Erythroblast (primary cell): Measurements from ENCODE around the gene INPPL1.

Experiments
- GATA1 ChIP-seq: IDR thresholded peaks from 2 replicates; pipeline ENCODE4 v1.6.1; 2011; ENCODE audit warnings: low read depth, mild to moderate bottlenecking, control low read depth, low read length, moderate library complexity
- POLR2A ChIP-seq: IDR thresholded peaks from 2 replicates; pipeline ENCODE4 v1.6.1; 2011; ENCODE audit warnings: mild to moderate bottlenecking, low read length

- TF ChIP-seq POLR2A (no peak), GATA1 (no peak)
Measured at GRCh38 chr11:72235351-72236057, 10.9 kb downstream of the INPPL1 start.
